HG03521 (cell line): ENCODE measurements around the gene SPATA13.

Experiments
- ATAC-seq: cut with Tn5 transposase; IDR thresholded peaks from one replicate; pipeline ENCODE4 v1.9.1; 2021; ENCODE audit warnings: mild to moderate bottlenecking, moderate library complexity; ENCODE audit not compliant: unreplicated experiment

The SPATA13 gene

DNA sequence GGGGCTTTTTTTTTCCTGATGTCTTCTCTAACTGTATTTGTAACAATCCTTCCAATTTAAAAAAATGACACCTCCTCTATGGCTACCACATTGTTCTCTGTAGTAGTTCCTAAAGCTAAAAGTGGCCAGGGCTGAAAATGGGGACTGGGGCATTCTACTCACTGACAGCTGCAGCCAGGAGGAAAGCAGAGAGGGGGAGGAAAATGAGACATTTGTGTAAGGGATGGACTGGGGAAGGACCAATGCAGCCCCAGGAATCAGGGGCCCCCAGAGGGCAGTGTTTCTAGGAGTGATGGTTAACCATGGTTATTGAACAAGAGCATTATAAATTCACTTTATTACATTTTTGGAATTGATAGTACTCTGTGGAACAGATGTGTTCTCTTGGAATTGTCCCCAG is 114.5 kb downstream of the SPATA13 start:
- no peak for ATAC-seq

DNA sequence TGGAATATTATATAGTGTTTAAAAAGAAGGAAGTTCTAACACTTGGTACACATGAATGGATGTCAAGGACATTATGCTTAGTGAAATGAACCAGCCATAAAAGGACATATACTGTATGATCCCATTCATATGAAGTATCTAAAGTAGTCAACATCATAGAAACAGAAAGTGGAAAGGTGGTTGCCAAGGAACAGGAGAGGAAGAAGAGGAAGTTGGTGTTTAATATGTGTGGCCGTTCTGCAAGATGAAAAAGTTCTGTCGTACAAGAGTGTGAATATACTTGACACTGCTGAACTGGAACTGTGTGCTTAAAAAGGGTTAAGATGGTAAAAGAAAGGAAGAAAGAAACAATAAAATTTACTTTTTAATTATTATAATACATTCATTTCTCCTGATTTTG is 115.8 kb downstream of the SPATA13 start:
- ATAC-seq: no peak

DNA sequence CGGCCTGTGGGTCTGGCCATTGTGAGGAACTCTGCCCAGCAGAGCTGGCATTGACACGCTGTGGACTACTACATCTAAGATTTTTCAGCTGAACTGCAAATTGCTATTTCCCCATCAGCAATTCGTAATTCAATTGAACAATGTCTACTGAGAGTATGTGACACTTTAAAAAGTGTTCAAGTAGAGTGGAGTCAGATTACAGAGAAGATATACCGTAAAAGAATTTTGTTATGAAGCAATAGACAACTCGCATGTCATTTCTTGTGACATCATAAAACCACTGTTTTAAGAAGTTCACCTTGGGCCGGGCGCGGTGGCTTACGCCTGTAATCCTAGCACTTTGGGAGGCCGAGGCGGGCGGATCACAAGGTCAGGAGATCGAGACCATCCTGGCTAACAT is 116.3 kb downstream of the SPATA13 start:
- no peak for ATAC-seq

DNA sequence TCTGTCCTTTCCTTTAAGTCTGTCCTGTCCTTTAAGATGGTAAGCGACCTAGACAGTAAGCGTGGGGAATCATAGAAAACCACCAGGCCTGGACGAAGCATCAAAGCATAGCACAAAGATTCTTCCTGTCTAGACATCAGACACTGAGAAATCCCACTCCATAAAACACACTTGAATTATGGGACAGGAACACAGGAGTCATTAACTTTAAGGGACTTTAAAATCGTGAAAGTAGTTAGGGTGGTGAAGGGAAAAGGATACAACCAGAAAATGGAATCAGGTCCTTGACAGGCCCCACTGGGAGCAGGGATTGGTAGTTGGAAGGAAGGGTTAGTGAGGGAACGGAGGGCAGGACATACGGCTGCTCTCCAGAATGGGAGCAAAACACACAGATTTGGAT is 117.2 kb downstream of the SPATA13 start:
- no peak for ATAC-seq

DNA sequence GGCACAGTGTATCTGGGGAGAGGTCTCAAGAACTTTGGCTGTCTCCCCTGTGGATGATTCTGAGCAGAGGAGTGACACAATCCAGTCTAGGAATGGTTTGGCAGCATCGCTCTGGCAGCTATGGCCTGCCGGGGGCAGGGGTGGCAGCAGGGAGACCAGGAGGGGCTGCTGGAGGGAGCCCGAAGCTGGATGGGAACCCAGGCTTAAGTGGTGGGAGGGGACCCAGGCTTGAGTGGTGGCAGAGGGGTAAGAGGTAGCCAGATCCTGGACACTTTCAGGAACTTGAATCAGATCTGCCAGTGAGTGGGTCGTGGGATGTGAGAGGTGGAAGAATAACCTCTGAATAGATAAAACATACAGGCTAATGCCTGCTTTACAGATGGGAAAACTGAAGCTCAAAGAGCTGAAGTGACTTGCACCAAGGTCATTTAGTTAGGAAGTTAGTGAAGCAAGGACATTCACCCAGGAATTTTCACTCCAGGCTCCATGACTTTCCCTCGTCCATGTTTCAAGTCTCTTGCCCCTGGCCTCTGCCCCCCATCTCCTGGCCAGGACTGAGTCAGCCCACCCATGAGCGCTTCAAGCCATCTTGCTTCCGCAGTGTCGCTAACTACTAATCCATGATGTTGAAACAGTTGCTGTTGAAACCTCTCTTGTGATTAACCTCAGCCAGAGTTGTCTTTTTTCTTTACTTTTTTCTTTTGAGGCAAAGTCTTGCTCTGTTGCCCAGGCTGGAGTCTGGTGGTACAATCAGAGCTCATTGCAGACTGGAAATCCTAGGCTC is 119.0 kb downstream of the SPATA13 start:
- no peak for ATAC-seq

DNA sequence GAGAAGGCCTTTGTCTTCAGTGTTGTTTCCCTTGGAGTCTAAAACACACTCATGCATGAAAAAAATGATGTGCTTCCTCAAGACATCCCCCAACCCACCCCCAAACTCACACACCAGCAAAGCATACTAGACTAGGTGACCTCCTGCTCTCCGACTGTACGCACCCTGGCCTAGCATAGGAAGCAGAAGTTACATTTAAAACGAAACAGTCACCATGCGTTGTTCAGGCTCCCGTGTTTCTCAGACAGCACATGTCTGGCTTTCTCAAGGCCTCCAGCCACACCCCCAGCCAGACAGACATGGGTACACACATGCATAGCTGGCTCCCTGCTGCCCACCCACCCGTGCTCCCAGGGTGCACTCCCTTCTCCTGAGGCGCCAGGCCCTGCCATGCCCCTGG is 120.2 kb downstream of the SPATA13 start:
- no peak for ATAC-seq

DNA sequence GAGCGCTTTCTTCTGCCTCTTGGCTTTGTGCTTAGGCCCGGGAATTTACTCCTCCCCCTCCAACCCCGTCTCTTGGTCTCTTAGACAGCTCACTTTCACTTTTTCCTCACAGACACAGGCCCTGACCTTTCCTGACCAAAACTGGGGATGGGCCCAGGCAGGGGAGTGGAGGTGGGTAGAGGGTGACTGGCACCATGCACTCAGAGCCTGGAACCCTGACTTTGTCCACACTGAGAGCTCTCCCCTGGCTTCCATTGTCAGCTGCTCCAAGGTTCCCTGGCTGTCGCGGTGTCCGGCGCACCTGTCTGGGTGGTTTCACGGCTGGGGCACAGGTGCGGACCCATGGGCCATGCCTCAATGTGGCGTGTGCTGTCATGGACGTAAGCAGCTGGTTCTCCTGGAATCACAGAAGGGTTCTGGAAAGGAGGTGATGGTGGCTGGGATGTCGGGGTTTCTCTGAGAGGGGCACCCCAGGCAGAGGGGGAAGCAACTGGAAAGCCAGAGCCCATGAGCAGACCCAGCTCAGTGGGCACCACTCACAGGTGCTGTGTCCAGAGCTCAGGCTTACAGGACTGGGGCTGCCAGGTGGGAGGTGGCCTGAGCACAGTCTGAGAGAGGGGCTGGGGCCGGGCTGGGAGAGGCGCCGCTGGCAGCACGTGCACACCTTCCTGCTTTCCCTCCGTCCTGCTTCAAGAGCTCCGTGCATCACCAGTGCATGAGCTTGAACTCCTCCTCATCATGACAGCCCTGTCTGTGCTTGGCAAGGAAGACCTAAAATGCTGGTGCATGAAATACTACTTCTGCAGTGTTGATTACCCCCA is 120.9 kb downstream of the SPATA13 start:
- no peak for ATAC-seq

DNA sequence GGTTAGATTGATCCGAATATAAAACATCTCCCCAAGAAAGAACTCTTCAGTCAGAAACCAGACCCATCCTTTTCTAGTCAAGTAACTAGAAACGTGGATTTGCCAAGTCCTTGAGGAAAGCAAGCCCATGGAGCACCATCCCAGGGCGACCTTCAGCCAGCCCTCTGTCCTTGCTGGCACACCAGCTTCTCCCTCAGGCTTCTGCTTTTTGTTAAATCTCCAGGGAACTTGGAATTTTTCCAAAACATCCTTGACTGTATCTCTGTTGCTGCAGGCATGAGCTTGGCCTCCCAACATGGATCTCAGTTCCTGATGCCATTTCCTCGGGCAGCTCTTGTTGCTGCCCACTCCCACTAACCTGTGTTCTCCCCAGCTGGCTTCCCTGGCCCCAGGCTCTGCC is 121.7 kb downstream of the SPATA13 start:
- ATAC-seq: no peak

DNA sequence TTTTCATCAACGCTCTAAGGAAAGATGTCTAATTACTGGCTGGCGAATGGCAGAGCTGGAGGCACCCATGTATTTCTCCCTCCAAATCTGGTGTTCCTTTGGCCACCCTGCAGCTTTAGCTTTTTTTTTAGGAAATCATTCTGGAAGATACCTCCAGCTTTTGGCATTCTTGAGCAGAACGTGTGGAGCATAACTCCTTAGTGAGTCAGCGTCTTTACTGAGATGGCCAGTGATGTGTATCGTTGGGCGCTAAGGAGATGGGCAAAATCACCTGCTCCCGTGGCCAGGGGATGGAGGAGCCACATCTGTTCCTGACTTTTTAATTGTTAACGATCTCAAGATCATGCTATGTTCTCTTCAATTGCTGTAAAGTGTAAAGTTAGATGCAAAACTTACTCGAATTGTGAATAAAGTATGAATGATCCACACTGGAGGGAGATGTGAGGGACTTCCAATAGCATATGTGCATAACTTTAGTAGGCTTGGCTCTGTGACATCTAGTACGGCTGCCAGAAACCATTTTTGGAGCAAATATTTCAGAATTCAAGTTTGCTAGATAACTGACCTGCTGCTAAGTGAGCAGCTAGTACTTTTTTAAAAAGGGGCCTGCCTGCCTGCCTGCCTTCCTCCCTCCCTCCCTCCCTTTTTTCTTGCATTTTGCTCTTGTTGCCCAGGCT is 124.5 kb downstream of the SPATA13 start:
- ATAC-seq: no peak

DNA sequence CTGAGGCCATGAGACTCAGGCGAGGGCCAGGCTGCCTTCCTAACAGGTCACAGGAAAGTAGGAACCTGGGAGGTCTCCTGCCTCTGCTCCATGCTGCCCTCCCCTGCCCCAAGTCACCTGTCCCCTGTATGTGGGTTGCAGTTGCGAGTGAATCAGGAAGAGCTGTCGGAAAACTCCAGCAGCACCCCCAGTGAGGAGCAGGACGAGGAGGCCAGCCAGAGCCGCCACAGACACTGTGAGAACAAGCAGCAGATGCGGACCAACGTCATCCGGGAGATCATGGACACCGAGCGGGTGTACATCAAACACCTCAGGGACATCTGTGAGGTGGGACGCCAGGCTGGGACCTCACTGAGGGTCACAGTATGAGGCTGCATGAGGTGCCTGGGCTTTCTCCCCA is 126.1 kb downstream of the SPATA13 start:
- no peak for ATAC-seq

DNA sequence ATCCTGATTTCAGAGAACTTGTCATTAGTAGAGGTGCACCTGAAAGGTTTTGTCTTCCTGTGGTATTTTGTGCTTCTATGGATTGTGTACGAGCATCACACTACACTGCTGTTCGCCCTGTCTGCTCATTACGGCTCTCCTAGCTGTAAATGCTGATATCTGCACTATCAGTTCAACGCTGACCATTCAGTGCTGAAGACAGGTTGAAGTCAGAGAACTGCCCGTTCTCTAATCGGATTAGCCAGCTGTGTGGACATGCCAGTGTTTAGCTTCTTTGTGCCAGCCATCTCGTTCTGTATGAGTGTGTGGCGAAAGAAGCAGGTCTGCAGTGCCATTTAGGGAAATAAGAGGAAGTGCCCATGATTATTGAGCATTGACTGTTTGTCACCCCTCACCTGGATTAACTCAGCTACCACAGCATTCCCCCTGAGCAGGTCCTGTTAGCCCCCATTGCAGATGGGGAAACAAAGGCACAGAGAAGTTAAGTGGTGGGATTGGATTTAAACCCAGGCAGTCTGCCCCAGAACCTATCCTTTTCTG is 127.3 kb downstream of the SPATA13 start:
- no peak for ATAC-seq

DNA sequence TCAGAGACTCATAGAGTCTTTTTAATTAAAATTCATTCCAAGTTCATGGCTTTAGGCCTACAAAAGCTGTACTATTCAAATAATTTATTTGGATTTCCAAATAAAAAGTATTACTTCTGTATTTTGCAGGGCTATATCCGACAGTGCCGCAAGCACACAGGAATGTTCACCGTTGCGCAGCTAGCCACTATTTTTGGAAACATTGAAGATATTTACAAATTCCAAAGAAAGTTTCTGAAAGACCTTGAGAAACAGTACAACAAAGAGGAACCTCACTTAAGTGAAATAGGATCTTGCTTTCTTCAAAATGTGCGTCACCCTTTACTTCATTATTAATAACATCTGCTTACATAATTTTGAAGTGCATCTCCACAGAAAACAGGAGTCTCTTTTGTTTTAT is 128.3 kb downstream of the SPATA13 start:
- ATAC-seq: no peak

DNA sequence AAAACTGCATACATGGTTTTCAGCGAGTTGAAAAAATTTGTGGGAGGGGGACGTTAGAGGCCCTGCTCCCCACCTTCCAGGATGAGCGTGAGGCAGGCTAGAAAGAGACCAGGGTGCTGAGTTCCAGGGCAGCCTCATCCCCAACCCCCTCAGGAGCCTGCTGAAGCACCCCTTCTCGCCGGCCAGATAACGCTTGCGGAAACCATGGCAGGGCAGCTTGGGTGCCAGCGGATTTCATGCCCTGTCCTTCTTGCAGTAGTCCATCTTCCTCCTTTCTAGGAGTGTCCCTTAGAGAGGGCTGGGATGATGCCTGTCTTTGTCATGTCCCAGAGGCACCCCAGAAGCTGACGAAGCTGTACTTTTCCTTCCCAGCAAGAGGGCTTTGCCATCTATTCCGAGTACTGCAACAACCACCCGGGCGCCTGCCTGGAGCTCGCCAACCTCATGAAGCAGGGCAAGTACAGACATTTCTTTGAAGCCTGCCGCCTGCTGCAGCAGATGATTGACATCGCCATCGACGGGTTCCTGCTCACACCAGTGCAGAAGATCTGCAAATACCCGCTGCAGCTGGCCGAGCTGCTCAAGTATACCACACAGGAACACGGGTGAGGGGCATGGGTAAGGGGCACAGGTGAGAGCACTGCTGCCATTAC is 129.9 kb downstream of the SPATA13 start:
- no peak for ATAC-seq

DNA sequence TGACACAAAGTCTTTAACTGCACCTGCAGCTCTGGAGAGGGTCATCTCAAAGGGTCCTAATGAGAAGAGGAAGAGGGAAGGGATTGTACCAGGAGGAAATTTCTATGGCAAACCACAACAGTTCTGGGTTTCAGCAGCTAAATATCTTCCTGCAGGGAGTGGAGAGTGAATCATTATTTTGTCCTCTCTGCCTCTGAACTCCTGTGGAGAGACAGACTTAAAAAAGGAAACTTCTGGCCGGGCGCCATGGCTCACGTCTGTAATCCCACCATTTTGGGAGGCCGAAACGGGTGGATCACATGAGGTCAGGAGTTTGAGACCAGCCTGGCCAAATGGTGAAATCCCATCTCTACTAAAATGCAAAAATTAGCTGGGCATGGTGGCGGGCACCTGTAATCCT is 132.0 kb downstream of the SPATA13 start:
- ATAC-seq: no peak

DNA sequence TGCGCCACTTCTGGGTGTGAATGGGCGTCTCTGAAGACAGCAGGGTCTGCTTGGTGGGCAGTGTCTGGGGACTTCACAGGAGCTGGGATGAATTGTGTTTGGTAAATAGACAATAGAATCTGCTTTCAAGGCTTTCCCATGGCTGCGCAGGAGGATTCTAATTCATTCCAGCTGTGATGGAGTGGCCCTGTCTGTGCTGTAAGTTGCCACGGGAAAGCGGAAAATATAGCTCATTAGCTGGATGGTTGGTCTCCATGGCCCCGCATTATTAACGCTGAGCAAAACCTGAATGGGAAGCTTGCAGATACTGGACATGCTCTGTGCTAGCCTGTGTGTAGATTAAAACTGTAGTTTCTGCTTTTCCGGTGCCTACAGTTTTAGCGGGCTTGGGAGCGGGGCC is 133.2 kb downstream of the SPATA13 start:
- no peak for ATAC-seq

DNA sequence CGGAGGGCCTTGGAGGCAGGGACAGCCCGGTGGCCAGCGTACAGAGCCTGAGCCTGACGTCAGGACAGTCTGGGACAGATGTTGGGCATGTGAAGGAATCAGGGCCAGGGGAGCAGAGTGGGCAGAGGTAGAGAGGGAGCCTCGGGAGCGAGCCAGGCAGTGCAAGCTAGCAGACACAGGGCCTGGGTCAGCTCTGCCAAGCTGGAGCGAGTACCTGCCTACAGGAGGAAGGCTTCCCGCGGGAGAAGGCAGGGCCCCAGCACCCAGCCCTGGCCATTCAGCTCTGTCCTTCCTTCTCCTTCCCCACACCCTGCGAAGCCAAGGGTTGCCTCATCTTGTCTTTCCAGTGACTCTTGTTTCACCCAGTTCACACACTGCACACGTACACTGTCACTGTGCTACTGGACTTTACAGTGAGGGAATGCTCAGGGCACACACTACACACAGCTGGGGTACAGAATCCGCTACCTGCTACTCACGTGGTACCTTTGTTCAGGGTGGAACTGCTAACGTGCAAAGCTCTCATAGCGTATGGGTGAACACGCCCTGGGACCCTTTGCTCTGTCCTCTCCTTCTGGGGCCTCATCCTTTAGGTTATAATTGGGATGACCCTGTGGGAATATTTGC is 139.1 kb downstream of the SPATA13 start:
- no peak for ATAC-seq

DNA sequence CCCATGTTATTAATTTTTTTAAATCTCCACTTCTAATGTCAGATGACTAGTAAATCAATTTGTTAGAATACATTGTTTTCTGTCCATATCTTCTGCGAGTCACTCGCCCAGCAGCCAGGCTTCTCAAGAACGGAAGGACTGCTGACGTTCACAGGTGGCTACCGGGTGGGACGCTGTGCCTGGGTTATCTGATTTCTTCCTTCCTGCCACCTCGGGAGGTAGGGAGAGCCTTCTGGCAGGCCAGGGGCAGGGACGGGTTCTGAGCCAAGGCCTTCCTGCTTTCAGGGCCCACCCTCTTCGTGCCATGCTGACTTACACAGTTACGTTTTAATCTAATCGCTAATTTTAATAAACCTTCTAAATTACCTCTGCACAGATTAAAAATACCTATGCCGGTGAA is 140.9 kb downstream of the SPATA13 start:
- no peak for ATAC-seq

DNA sequence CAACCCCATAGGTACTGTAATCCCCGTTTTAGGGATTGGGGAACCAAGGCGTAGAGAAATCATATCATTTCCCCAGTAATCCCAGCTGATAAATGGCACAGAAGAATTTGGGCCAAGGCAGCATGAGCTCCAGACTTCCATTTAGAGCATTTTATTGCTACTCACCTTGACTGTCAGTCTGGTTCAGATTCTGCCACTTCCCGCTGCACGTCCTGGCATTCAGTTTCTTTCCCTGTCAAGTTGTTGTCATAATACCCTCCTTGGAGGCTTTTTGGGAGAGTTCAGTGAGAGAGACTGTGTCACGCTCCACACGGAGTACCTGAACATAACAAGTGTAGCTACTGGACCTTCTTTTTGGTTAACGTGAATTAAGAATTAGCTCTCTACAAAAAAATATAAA is 141.4 kb downstream of the SPATA13 start:
- no peak for ATAC-seq

DNA sequence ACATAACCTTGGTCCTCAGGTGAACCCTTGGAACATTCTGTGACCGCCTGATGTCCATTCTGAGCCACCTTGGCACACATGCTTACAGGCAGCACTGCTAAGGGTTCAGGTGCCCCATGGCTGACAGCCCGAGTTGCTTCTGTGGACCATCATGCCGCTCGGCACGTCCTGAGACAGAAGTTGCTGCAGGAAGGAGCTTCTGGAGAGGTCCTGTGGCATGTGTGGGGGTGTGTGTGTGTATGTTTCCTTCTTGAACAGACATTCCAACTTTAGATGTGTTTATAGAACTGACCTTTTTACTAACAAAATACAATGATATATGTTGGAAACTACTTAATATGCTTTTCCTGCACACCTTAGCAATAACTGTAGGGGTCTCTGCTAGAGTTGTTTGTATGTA is 144.1 kb downstream of the SPATA13 start:
- ATAC-seq: no peak

DNA sequence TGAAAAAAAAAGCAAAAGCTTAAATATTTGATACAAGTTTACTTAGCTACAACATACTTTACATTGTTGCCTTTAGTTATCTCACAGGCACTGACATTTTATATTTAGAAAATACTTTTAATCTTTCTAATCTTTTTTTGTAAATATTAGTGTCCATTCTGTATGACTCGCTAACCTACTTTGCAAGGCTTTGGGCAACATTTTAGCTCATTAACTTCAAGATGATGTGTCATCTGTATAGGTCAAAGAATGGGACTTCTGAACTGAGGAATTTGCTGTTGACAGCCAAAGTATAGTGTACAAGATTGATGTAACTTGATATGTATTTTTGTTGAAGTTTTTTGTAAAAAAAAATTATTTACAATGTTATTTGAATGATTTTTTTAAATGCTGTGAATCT is 146.1 kb downstream of the SPATA13 start:
- ATAC-seq: no peak
